HCT116 (cell line): Measurements from ENCODE around the gene NCOA6. TPM values are rescaled to one million over a fixed set of nuclear protein-coding genes. Genes with fewer than 3 reads are reported as not detected.

Experiments
- ATAC-seq: fragments of 200-7000 bp; cut with Tn5 transposase; 2 replicates; pipeline ENCODE4 v1.9.1; 2020; ENCODE audit warnings: mild to moderate bottlenecking, moderate library complexity
- BruUV-seq: library from RNA; stranded (reverse); fragments of 400-500 nt; replicated peaks from 2 replicates; lab custom pipeline; 2021; lab: Mats Ljungman, UMichigan
- CTCF ChIA-PET: fragments of 300-600 bp; sonication (Branson Sonifier 250); formaldehyde crosslinking; loops from one replicate; lab custom pipeline; 2021; ENCODE audit warnings: antibody characterized with exemption; lab: Charles Lee
- POLR2A ChIA-PET: fragments of 300-600, 350-600 bp; sonication (Branson Sonifier 250); formaldehyde crosslinking; loops from one replicate; lab custom pipeline; 2021; ENCODE audit warnings: antibody characterized with exemption; lab: Charles Lee
- RAD21 ChIA-PET, 2 experiments: fragments of 300-600 bp; sonication (Branson Sonifier 250); formaldehyde crosslinking; loops; one replicate each; lab custom pipeline; 2023; ENCODE audit warnings: low total read pairs in 2 of 2; ENCODE audit not compliant: uncharacterized antibody in 2 of 2, unreplicated experiment in 2 of 2, low non-redundant PET in 1 of 2; lab: Charles Lee
- DNase-seq: peaks from one replicate; pipeline ENCODE4 v3.0.0-alpha.2; 2010; ENCODE audit warnings: low read depth, low spot score
- H2AFZ ChIP-seq: fragments of 200-600 bp; shearing (Covaris generic), sonication (generic); 2 replicates; pipeline ENCODE4 v1.6.1; 2017; ENCODE audit warnings: low read depth, mixed run types, mixed read lengths, antibody characterized with exemption, low read length; ENCODE audit not compliant: poor library complexity, severe bottlenecking
- H3K27ac ChIP-seq: 2 replicates; pipeline ENCODE4 v1.5.1; 2012; ENCODE audit warnings: low read depth, low read length
- H3K27me3 ChIP-seq: fragments of 200-600 bp; sonication (generic); 2 replicates; pipeline ENCODE4 v1.6.1; 2016; ENCODE audit warnings: mixed run types, low read length, mixed read lengths; ENCODE audit not compliant: insufficient read depth
- H3K36me3 ChIP-seq, 2 experiments: fragments of 200-500 bp in 1 of 2; fragments of 200-600 bp in 1 of 2; sonication (Bioruptor generic) in 1 of 2; sonication (generic) in 1 of 2; 2 replicates each; pipeline versions ENCODE4 v1.5.1 to v1.6.1; 2014 to 2016; ENCODE audit warnings: low read length in 2 of 2, inconsistent platforms in 1 of 2, mixed read lengths in 1 of 2, mixed run types in 1 of 2; ENCODE audit not compliant: insufficient read depth in 2 of 2, control insufficient read depth in 1 of 2
- H3K4me1 ChIP-seq, 2 experiments: fragments of 200-600 bp in 1 of 2; sonication (generic) in 1 of 2; 2 replicates each; pipeline versions ENCODE4 v1.5.1 to v1.6.1; 2012 to 2017; ENCODE audit warnings: low read length in 2 of 2, inconsistent platforms in 1 of 2, mild to moderate bottlenecking in 1 of 2, mixed read lengths in 1 of 2, mixed run types in 1 of 2, moderate library complexity in 1 of 2; ENCODE audit not compliant: insufficient read depth in 2 of 2, control insufficient read depth in 1 of 2
- H3K4me2 ChIP-seq: fragments of 200-600 bp; sonication (generic); 2 replicates; pipeline ENCODE4 v1.6.1; 2017; ENCODE audit warnings: mixed run types, low read length, mixed read lengths
- H3K4me3 ChIP-seq, 2 experiments: fragments of 200-600 bp in 1 of 2; sonication (generic) in 1 of 2; replicated peaks in 1 of 2; 2 replicates each; pipeline ENCODE4 v1.5.1; 2011 to 2016; ENCODE audit warnings: low read length in 2 of 2, control low read depth in 1 of 2, low read depth in 1 of 2, mild to moderate bottlenecking in 1 of 2, mixed read lengths in 1 of 2, mixed run types in 1 of 2
- H3K79me2 ChIP-seq: fragments of 200-600 bp; sonication (generic); 2 replicates; pipeline ENCODE4 v1.6.1; 2017; ENCODE audit warnings: mild to moderate bottlenecking, mixed run types, low read length, moderate library complexity, mixed read lengths; ENCODE audit not compliant: insufficient read depth
- H3K9ac ChIP-seq: fragments of 200-600 bp; sonication (generic); 2 replicates; pipeline ENCODE4 v1.6.1; 2016; ENCODE audit warnings: low read length, mixed read lengths
- H3K9me2 ChIP-seq: fragments of 200-600 bp; sonication (generic), shearing (Covaris generic); 2 replicates; pipeline ENCODE4 v1.6.1; 2017; ENCODE audit warnings: mixed run types, mild to moderate bottlenecking, moderate library complexity; ENCODE audit not compliant: insufficient read depth
- H3K9me3 ChIP-seq, 2 experiments: fragments of 200-500 bp in 1 of 2; fragments of 200-600 bp in 1 of 2; sonication (Bioruptor generic) in 1 of 2; sonication (generic) in 1 of 2; 2 replicates each; pipeline ENCODE4 v1.6.1; 2014 to 2017; ENCODE audit warnings: low read length in 2 of 2, mixed read lengths in 2 of 2, inconsistent platforms in 1 of 2, low read depth in 1 of 2, mild to moderate bottlenecking in 1 of 2, mixed run types in 1 of 2, moderate library complexity in 1 of 2; ENCODE audit not compliant: control insufficient read depth in 1 of 2, insufficient read depth in 1 of 2
- H4K20me1 ChIP-seq: fragments of 200-600 bp; sonication (generic), shearing (Covaris generic); 2 replicates; pipeline ENCODE4 v1.6.1; 2017; ENCODE audit warnings: mixed run types, mild to moderate bottlenecking, moderate library complexity; ENCODE audit not compliant: insufficient read depth
- CTCF ChIP-seq, 3 experiments: fragments of 200-600 bp in 1 of 3; sonication (generic) in 1 of 3; IDR thresholded peaks in 2 of 3; conservative IDR thresholded peaks in 1 of 3; 2 replicates each; pipeline ENCODE4 v1.5.1; 2012 to 2017; ENCODE audit warnings: low read depth in 2 of 3, low read length in 2 of 3, antibody characterized with exemption in 1 of 3, borderline replicate concordance in 1 of 3, control low read depth in 1 of 3, mild to moderate bottlenecking in 1 of 3, mixed read lengths in 1 of 3, mixed run types in 1 of 3, moderate library complexity in 1 of 3; ENCODE audit not compliant: insufficient read depth in 1 of 3
- EGR1 ChIP-seq: IDR thresholded peaks from 2 replicates; pipeline ENCODE4 v1.6.1; 2012; ENCODE audit warnings: low read depth
- EZH2phosphoT487 ChIP-seq: fragments of 200-600 bp; IDR thresholded peaks from 2 replicates; pipeline ENCODE4 v1.6.1; 2018; ENCODE audit warnings: antibody characterized with exemption, borderline replicate concordance
- JUND ChIP-seq: IDR thresholded peaks from 2 replicates; pipeline ENCODE4 v1.6.1; 2012
- POLR2A ChIP-seq: IDR thresholded peaks from 2 replicates; pipeline ENCODE4 v1.7.0; 2011; ENCODE audit warnings: borderline replicate concordance; ENCODE audit not compliant: insufficient read depth, insufficient read length; ENCODE audit errors: extremely low read depth
- RAD21 ChIP-seq: IDR thresholded peaks from 2 replicates; pipeline ENCODE4 v1.6.1; 2012; ENCODE audit warnings: low read depth, mild to moderate bottlenecking
- TCF7L2 ChIP-seq: IDR thresholded peaks from 2 replicates; pipeline ENCODE4 v1.7.0; 2011; ENCODE audit warnings: borderline replicate concordance, inconsistent platforms; ENCODE audit not compliant: insufficient read depth, insufficient read length; ENCODE audit errors: extremely low read depth
- YY1 ChIP-seq: IDR thresholded peaks from 2 replicates; pipeline ENCODE4 v1.6.1; 2011; ENCODE audit warnings: low read length, low read depth, moderate library complexity, mild to moderate bottlenecking; ENCODE audit not compliant: insufficient replicate concordance; ENCODE audit errors: extremely low read depth
- ZFX ChIP-seq: fragments of 450-650 bp; IDR thresholded peaks from 2 replicates; pipeline ENCODE4 v1.6.1; 2017
- ZNF274 ChIP-seq: fragments of 200-500 bp; sonication (Bioruptor generic); IDR thresholded peaks from 2 replicates; pipeline ENCODE4 v1.6.1; 2014; ENCODE audit warnings: mild to moderate bottlenecking, low read depth, low read length, inconsistent platforms
- intact Hi-C: fragments of 100-400 bp; cut with micrococcal nuclease; formaldehyde crosslinking; loops from 2 replicates; pipeline ENCODE4 v1.10.0; 2022
- total RNA-seq: library from RNA; stranded (reverse); gene quantifications from one replicate; pipeline ENCODE4 v1.2.1, GENCODE V29; 2021; ENCODE audit not compliant: unreplicated experiment
- TF ChIP-seq, protein P1 (sequence below): IDR thresholded peaks from 2 replicates; pipeline ENCODE4 v1.6.1; 2011; ENCODE audit warnings: mild to moderate bottlenecking, low read length, moderate library complexity; ENCODE audit not compliant: insufficient replicate concordance; ENCODE audit errors: extremely low read depth
- TF ChIP-seq, protein P2 (sequence below): IDR thresholded peaks from 2 replicates; pipeline ENCODE4 v1.6.1; 2012

NCOA6 gene
- total RNA-seq, 1 experiment from 2014 or later = 24.8 TPM

GRCh38 chr20:34689486-34689885 is 136.0 kb downstream of the NCOA6 start (continued):
- TF ChIP-seq, protein P1, sequence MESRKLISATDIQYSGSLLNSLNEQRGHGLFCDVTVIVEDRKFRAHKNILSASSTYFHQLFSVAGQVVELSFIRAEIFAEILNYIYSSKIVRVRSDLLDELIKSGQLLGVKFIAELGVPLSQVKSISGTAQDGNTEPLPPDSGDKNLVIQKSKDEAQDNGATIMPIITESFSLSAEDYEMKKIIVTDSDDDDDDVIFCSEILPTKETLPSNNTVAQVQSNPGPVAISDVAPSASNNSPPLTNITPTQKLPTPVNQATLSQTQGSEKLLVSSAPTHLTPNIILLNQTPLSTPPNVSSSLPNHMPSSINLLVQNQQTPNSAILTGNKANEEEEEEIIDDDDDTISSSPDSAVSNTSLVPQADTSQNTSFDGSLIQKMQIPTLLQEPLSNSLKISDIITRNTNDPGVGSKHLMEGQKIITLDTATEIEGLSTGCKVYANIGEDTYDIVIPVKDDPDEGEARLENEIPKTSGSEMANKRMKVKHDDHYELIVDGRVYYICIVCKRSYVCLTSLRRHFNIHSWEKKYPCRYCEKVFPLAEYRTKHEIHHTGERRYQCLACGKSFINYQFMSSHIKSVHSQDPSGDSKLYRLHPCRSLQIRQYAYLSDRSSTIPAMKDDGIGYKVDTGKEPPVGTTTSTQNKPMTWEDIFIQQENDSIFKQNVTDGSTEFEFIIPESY = no peak
- no peak for TF ChIP-seq CTCF (IDR thresholded peaks at IDR 0.05 in 2 of 3, conservative IDR thresholded peaks at IDR 0.05 in 1 of 3; ENCODE audit: borderline replicate concordance in 1 of 3, insufficient read depth in 1 of 3, low read depth in 2 of 3, low read length in 2 of 3)
- TF ChIP-seq ZNF274 = no peak
- TF ChIP-seq, all 23 proteins: peak for 0

DNA sequence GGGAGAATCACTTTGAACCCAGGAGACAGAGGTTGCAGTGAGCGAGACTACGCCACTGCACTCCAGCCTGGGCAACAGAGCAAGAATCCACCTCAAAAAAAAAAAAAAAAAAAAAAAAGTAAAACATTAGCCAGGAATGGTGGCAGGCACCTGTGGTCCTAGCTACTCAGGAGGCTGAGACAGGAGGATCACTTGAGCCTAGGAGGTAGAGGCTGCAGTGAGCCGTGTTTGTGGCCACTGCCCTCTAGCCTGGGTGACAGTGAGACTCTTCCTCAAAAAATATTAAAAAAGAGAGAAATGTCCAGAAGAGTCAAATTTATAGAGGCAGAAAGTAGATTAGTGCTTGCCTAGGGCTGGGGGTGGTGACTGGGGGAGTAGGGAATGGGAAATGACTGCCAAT is 141.8 kb downstream of the NCOA6 start:
- intact Hi-C loops = no loop called here
- H3K9ac ChIP-seq = no peak overlapping the region
- H3K4me1 ChIP-seq = no peaks in the 10 kb centered on the region
- no peak overlapping the region for H3K27ac ChIP-seq
- H3K9me2 ChIP-seq = no peaks in the 10 kb centered on the region
- H3K4me2 ChIP-seq = no peak overlapping the region
- no peak overlapping the region for H2AFZ ChIP-seq
- no peak for DNase-seq
- POLR2A ChIA-PET = no interaction called here
- TF ChIP-seq RAD21 = no peak
- TF ChIP-seq JUND = no peak
- no peak for TF ChIP-seq ZNF274
- TF ChIP-seq YY1 = no peak
- TF ChIP-seq TCF7L2 = no peak
- TF ChIP-seq EZH2phosphoT487 = no peak
- TF ChIP-seq EGR1 = no peak
- TF ChIP-seq, protein P2, sequence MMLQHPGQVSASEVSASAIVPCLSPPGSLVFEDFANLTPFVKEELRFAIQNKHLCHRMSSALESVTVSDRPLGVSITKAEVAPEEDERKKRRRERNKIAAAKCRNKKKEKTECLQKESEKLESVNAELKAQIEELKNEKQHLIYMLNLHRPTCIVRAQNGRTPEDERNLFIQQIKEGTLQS = no peak
- TF ChIP-seq POLR2A = no peak
- no peak for TF ChIP-seq ZFX
- TF ChIP-seq, all 23 proteins: peak for 0
- Histone ChIP-seq H4K20me1 (no peaks in the 10 kb centered on the region), H3K4me3 (no peak overlapping the region), H3K79me2 (no peaks in the 10 kb centered on the region), H3K27me3 (no peaks in the 10 kb centered on the region), H3K36me3 (no peaks in the 10 kb centered on the region), H3K9me3 (no peaks in the 10 kb centered on the region)
- CTCF ChIA-PET = no interaction called here
- ATAC-seq = no peak
- no TSS peak for BruUV-seq
- RAD21 ChIA-PET = interaction anchor here in 1 of 2 experiments (0.6 kb wide), 1 partner anchor 130 kb away, joined by 4 read pairs; no protein-coding TSS in a partner anchor
